NB4 (cell line): Measurements from ENCODE around the gene DSCAML1.

ENCODE experiments used
- CTCF ChIP-seq: IDR thresholded peaks from one replicate; pipeline ENCODE4 v1.5.1; 2012; ENCODE audit warnings: low read depth, low read length
- POLR2A ChIP-seq: IDR thresholded peaks from 2 replicates; pipeline ENCODE4 v1.6.1; 2011; ENCODE audit warnings: mild to moderate bottlenecking; ENCODE audit not compliant: insufficient read length; ENCODE audit errors: extremely low read depth

- TF ChIP-seq CTCF (no peak), POLR2A (no peak)
Measured at GRCh38 chr11:117570701-117571100, 226.3 kb downstream of the DSCAML1 start.
